HepG2 (cell line): Measurements from ENCODE around the gene SCRT2. TPM values are rescaled to one million over a fixed set of nuclear protein-coding genes. Genes with fewer than 3 reads are reported as not detected.

Source experiments
- ATAC-seq: fragments of 200-7000 bp; cut with Tn5 transposase; 3 replicates; pipeline ENCODE4 v1.9.1; 2020; ENCODE audit warnings: mild to moderate bottlenecking, moderate library complexity
- BruUV-seq: library from RNA; stranded (reverse); fragments of 400-500 nt; replicated peaks from 2 replicates; lab custom pipeline; 2021; lab: Mats Ljungman, UMichigan
- CTCF ChIA-PET: fragments of 300-600 bp; formaldehyde crosslinking; extraction: SDS; loops from one replicate; lab custom pipeline; 2021; ENCODE audit warnings: low total read pairs, inconsistent platforms, low intra/inter-chr PET ratio; lab: Yijun Ruan, JAX
- POLR2A ChIA-PET: fragments of 350-600 bp; sonication (Branson Sonifier 250); formaldehyde crosslinking; loops from one replicate; lab custom pipeline; 2020; ENCODE audit warnings: antibody characterized with exemption, inconsistent platforms; lab: Yijun Ruan, JAX
- DNase-seq: peaks from one replicate; pipeline ENCODE4 v3.0.0-alpha.2; 2015; ENCODE audit warnings: low spot score
- FAIRE-seq: peaks from 3 replicates; lab custom pipeline; 2011; peaks lifted over from hg19 to GRCh38; lab: Jason Lieb, UNC
- H2AFZ ChIP-seq: one replicate; pipeline ENCODE4 v1.6.1; 2011; ENCODE audit warnings: low read length, inconsistent platforms
- H3K27ac ChIP-seq: fragments of 300-600 bp; 3 replicates; pipeline ENCODE4 v1.8.0; 2011; ENCODE audit warnings: mixed run types, mild to moderate bottlenecking, mixed read lengths, low read length, inconsistent platforms; ENCODE audit not compliant: insufficient read depth; ENCODE audit errors: extremely low read length
- H3K27me3 ChIP-seq, 2 experiments: fragments of 200-600 bp in 1 of 2; 2 replicates in 1 of 2; 3 replicates in 1 of 2; pipeline versions ENCODE4 v1.6.0 to v1.8.0; 2011; ENCODE audit warnings: low read length in 2 of 2, mild to moderate bottlenecking in 2 of 2, moderate library complexity in 2 of 2, inconsistent platforms in 1 of 2; ENCODE audit not compliant: insufficient read depth in 2 of 2, control insufficient read depth in 1 of 2
- H3K36me3 ChIP-seq, 2 experiments: fragments of 200-600 bp in 1 of 2; replicated peaks in 1 of 2; 2 replicates in 1 of 2; 3 replicates in 1 of 2; pipeline versions ENCODE4 v1.5.1 to v1.8.0; 2011; ENCODE audit warnings: low read length in 2 of 2, inconsistent platforms in 1 of 2; ENCODE audit not compliant: insufficient read depth in 2 of 2, control insufficient read depth in 1 of 2
- H3K4me1 ChIP-seq: 2 replicates; pipeline ENCODE4 v1.5.1; 2012; ENCODE audit warnings: low read length, inconsistent platforms; ENCODE audit not compliant: insufficient read depth
- H3K4me2 ChIP-seq: 2 replicates; pipeline ENCODE4 v1.6.0; 2011; ENCODE audit warnings: low read depth, low read length, inconsistent platforms
- H3K4me3 ChIP-seq, 3 experiments: fragments of 200-600 bp in 1 of 3; sonication (generic), shearing (Covaris generic) in 1 of 3; replicated peaks in 1 of 3; 2 replicates each; pipeline ENCODE4 v1.5.1; 2011 to 2016; ENCODE audit warnings: low read length in 3 of 3, inconsistent platforms in 2 of 3, low read depth in 2 of 3, mild to moderate bottlenecking in 2 of 3, control low read depth in 1 of 3, mixed read lengths in 1 of 3; ENCODE audit not compliant: insufficient read depth in 1 of 3
- H3K79me2 ChIP-seq: one replicate; pipeline ENCODE4 v1.6.1; 2011; ENCODE audit warnings: low read length, inconsistent platforms; ENCODE audit not compliant: insufficient read depth
- H3K9ac ChIP-seq: 2 replicates; pipeline ENCODE4 v1.6.0; 2011; ENCODE audit warnings: mild to moderate bottlenecking, low read depth, low read length, inconsistent platforms; ENCODE audit not compliant: insufficient read depth
- H3K9me3 ChIP-seq: 2 replicates; pipeline ENCODE4 v1.5.1; 2012; ENCODE audit warnings: mild to moderate bottlenecking, low read length
- H4K20me1 ChIP-seq: 2 replicates; pipeline ENCODE4 v1.6.0; 2011; ENCODE audit warnings: inconsistent platforms, mild to moderate bottlenecking, low read length, moderate library complexity; ENCODE audit not compliant: insufficient read depth
- GABPB1 ChIP-seq: IDR thresholded peaks from 2 replicates; pipeline ENCODE4 v1.6.1; 2016; ENCODE audit warnings: mild to moderate bottlenecking, missing genetic modification reagents, moderate library complexity, missing compliant biosample characterization
- HNRNPL ChIP-seq: fragments of 200-400 bp; formaldehyde crosslinking; IDR thresholded peaks from 2 replicates; pipeline ENCODE4 v1.6.1; 2017; ENCODE audit warnings: mild to moderate bottlenecking, low read depth, low read length
- MIER2 ChIP-seq: IDR thresholded peaks from 2 replicates; pipeline ENCODE4 v1.6.1; 2016; ENCODE audit warnings: missing biosample characterization, missing genetic modification reagents
- SMC3 ChIP-seq: IDR thresholded peaks from 2 replicates; pipeline ENCODE4 v1.6.1; 2011; ENCODE audit warnings: low read length, improper control_type of control experiment
- ZMYM3 ChIP-seq: sonication (generic); formaldehyde crosslinking; IDR thresholded peaks from 2 replicates; pipeline ENCODE4 v1.5.1; 2020; ENCODE audit warnings: mild to moderate bottlenecking, missing genetic modification reagents
- ZNF30 ChIP-seq: sonication (generic); formaldehyde crosslinking; IDR thresholded peaks from 2 replicates; pipeline ENCODE4 v1.5.0; 2020; ENCODE audit warnings: mild to moderate bottlenecking, missing genetic modification reagents
- ZNF556 ChIP-seq: sonication (generic); formaldehyde crosslinking; IDR thresholded peaks from 2 replicates; pipeline ENCODE4 v1.4.0; 2020; ENCODE audit warnings: mild to moderate bottlenecking, missing genetic modification reagents, borderline replicate concordance
- ZNF747 ChIP-seq: sonication (generic); formaldehyde crosslinking; IDR thresholded peaks from 2 replicates; pipeline ENCODE4 v1.8.1; 2023; ENCODE audit warnings: missing genetic modification reagents, mild to moderate bottlenecking, borderline replicate concordance
- ZNF768 ChIP-seq: sonication (generic); formaldehyde crosslinking; IDR thresholded peaks from 2 replicates; pipeline ENCODE4 v1.4.0; 2020; ENCODE audit warnings: missing genetic modification reagents
- ZNF891 ChIP-seq: sonication (generic); formaldehyde crosslinking; IDR thresholded peaks from 2 replicates; pipeline ENCODE4 v1.5.0; 2020; ENCODE audit warnings: mild to moderate bottlenecking, missing genetic modification reagents
- ZSCAN9 ChIP-seq: IDR thresholded peaks from 2 replicates; pipeline ENCODE4 v1.6.1; 2016; ENCODE audit warnings: borderline replicate concordance
- WGBS: methylation state at CpG from one replicate; pipeline ENCODE4 v1.1.6; 2017; ENCODE audit warnings: low lambda C conversion rate; 5-methylcytosine and 5-hydroxymethylcytosine counted together
- in situ Hi-C: cut with HindIII; loops from 2 replicates; pipeline ENCODE4 v1.10.0; 2017; ENCODE audit warnings: low pct_unique_long_range_greater_than_20kb; ENCODE audit not compliant: extremely low pct_ligation_motif_present
- intact Hi-C: fragments of 100-400 bp; cut with micrococcal nuclease; formaldehyde crosslinking; loops from one replicate; pipeline ENCODE4 v1.10.0; 2022; ENCODE audit not compliant: unreplicated experiment
- polyA plus RNA-seq, 8 experiments: library from polyadenylated mRNA; depleted of rRNA in 3 of 8; stranded (reverse) in 7 of 8; unstranded in 1 of 8; fragments of >200 nt; fragmentation: Illumina TruSeq in 4 of 8; extraction: Trizol in 4 of 8; gene quantifications; 2 replicates each; pipeline versions ENCODE4 v1.2.1 to v1.2.3, GENCODE V29; 2011 to 2016; ENCODE audit warnings: low read depth in 4 of 8, missing spikeins in 1 of 8, mixed read lengths in 1 of 8; ENCODE audit not compliant: insufficient read depth in 1 of 8
- total RNA-seq, 5 experiments: library from RNA; depleted of rRNA; stranded (reverse); fragments of >200 nt; fragmentation: Illumina TruSeq; extraction: Trizol; gene quantifications; 2 replicates each; pipeline ENCODE4 v1.2.3, GENCODE V29; 2016; ENCODE audit warnings: low read depth in 1 of 5
- TF ChIP-seq, protein P1 (sequence below): sonication (generic); formaldehyde crosslinking; IDR thresholded peaks from 2 replicates; pipeline ENCODE4 v1.5.0; 2020; ENCODE audit warnings: missing genetic modification reagents
- TF ChIP-seq, protein P2 (sequence below): sonication (generic); formaldehyde crosslinking; IDR thresholded peaks from 2 replicates; pipeline ENCODE4 v1.5.0; 2020; ENCODE audit warnings: mild to moderate bottlenecking, missing genetic modification reagents, moderate library complexity
- TF ChIP-seq, protein P3 (sequence below): sonication (generic); formaldehyde crosslinking; IDR thresholded peaks from 2 replicates; pipeline ENCODE4 v1.5.0; 2020; ENCODE audit warnings: mild to moderate bottlenecking, missing genetic modification reagents

SCRT2 gene
- total and polyA plus RNA-seq, 2 of the 13 experiments (the other 11 are each of a cell fraction or from before 2014, with no cell fraction given): not detected

DNA sequence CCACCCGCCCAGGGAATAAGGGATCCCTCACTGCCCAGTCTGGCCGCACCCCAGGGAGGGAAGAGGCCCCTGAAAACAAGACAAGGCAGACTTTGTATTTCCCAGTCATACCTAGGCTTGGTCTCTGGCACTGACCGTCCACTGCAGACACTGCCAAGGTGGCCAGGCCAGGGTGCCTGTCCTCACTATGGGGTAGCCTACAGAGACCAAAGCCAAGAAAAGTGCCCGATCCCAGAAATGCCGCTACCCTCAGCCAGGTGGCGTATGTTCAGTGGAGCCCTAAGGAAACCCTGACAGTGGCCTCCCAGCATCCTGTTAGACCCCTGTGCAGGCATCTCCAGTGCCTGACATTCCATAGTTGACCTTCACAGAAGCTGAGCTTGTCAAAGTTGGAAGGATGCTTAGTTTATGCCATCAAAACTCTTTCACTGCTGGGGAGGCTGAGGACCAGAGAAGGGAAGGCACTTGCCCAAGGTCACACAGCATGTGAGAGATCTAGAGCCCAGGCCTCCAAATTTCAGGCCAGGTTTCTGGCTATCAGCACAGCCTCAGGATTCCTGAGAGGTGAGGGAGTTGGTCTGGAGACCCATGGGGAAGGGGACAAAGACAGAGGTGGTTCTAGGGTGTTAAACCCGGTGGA, 2.5 kb downstream of the SCRT2 start:
- H3K4me3 ChIP-seq: no peak overlapping the region
- TF ChIP-seq GABPB1 (CRISPR knock-in tag): no peak
- TF ChIP-seq ZNF30 (CRISPR knock-in tag): no peak
- peak; percentile 3; the same call in 1 of the 2 replicates for TF ChIP-seq SMC3
- no peak for TF ChIP-seq ZNF747 (CRISPR knock-in tag)
- TF ChIP-seq, protein P1, sequence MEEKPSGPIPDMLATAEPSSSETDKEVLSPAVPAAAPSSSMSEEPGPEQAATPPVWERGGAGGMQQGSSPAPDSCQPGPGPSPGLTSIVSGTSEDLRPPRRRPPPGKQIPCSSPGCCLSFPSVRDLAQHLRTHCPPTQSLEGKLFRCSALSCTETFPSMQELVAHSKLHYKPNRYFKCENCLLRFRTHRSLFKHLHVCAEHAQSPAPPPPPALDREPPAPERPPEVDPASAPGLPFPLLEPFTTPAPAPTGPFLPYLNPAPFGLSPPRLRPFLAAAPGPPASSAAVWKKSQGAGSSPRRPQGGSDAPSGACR: no peak
- TF ChIP-seq, protein P2, sequence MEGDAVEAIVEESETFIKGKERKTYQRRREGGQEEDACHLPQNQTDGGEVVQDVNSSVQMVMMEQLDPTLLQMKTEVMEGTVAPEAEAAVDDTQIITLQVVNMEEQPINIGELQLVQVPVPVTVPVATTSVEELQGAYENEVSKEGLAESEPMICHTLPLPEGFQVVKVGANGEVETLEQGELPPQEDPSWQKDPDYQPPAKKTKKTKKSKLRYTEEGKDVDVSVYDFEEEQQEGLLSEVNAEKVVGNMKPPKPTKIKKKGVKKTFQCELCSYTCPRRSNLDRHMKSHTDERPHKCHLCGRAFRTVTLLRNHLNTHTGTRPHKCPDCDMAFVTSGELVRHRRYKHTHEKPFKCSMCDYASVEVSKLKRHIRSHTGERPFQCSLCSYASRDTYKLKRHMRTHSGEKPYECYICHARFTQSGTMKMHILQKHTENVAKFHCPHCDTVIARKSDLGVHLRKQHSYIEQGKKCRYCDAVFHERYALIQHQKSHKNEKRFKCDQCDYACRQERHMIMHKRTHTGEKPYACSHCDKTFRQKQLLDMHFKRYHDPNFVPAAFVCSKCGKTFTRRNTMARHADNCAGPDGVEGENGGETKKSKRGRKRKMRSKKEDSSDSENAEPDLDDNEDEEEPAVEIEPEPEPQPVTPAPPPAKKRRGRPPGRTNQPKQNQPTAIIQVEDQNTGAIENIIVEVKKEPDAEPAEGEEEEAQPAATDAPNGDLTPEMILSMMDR (CRISPR knock-in tag): peak; percentile 38
- peak; percentile 70 for TF ChIP-seq ZMYM3
- no peak for TF ChIP-seq ZSCAN9 (CRISPR knock-in tag)
- no peak for TF ChIP-seq ZNF556
- peak; percentile 99 for TF ChIP-seq ZNF768 (CRISPR knock-in tag)
- 0 out of 2 replicates have a peak, but pooled peaks have one; percentile 62 for TF ChIP-seq MIER2
- no peak for TF ChIP-seq ZNF891 (CRISPR knock-in tag)
- TF ChIP-seq, protein P3, sequence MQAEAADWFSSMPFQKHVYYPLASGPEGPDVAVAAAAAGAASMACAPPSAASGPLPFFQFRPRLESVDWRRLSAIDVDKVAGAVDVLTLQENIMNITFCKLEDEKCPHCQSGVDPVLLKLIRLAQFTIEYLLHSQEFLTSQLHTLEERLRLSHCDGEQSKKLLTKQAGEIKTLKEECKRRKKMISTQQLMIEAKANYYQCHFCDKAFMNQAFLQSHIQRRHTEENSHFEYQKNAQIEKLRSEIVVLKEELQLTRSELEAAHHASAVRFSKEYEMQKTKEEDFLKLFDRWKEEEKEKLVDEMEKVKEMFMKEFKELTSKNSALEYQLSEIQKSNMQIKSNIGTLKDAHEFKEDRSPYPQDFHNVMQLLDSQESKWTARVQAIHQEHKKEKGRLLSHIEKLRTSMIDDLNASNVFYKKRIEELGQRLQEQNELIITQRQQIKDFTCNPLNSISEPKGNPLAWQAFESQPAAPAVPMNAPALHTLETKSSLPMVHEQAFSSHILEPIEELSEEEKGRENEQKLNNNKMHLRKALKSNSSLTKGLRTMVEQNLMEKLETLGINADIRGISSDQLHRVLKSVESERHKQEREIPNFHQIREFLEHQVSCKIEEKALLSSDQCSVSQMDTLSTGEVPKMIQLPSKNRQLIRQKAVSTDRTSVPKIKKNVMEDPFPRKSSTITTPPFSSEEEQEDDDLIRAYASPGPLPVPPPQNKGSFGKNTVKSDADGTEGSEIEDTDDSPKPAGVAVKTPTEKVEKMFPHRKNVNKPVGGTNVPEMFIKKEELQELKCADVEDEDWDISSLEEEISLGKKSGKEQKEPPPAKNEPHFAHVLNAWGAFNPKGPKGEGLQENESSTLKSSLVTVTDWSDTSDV: 0 out of 2 replicates have a peak, but pooled peaks have one; percentile 37
- TF ChIP-seq HNRNPL: no peak
- TF ChIP-seq, all 625 proteins: peak for 6
- Histone ChIP-seq H3K9me3 (no peaks in the 10 kb centered on the region), H3K79me2 (no peaks in the 10 kb centered on the region), H3K4me1 (peaks cover 11% of the 10 kb centered on the region), H2AFZ (no peak overlapping the region), H3K36me3 (no peaks in the 10 kb centered on the region), H3K9ac (no peak overlapping the region), H3K27me3 (peaks cover 16 to 67% of the 10 kb centered on the region in 2 experiments; a peak in 4 of 5 replicates), H3K27ac (no peak overlapping the region), H3K4me2 (no peak overlapping the region), H4K20me1 (peaks cover 23% of the 10 kb centered on the region; the same call in 1 of the 2 replicates)
- CTCF ChIA-PET: interaction anchor here (0.7 kb wide), 1 partner anchor 56 kb away, joined by 3 read pairs; no protein-coding TSS in a partner anchor
- ATAC-seq (peak; percentile 14), DNase-seq (no peak), FAIRE-seq (no peak)
- BruUV-seq: no TSS peak
- POLR2A ChIA-PET: no interaction called here
- intact Hi-C loops: no loop called here
- in situ Hi-C loops: no loop called here
- WGBS: 6% methylated on average over 7 of the region's 7 CpGs
